Measurements from ENCODE around the gene AEBP1.

The AEBP1 gene

GRCh38 chr7:44080118-44080517 is 24.0 kb upstream of the AEBP1 start:
- Histone ChIP-seq H3K27ac (ENCODE audit: low read length) (no peak overlapping the region), H3K4me1 (ENCODE audit: insufficient read depth, low read length) (no peaks in the 10 kb centered on the region), H3K36me3 (ENCODE audit: insufficient read depth, low read depth, low read length) (peaks cover 47% of the 10 kb centered on the region), H3K4me3 (ENCODE audit: low read length) (no peak overlapping the region), H3K9me3 (ENCODE audit: insufficient read depth, low read depth, low read length) (no peaks in the 10 kb centered on the region), H3K9ac (ENCODE audit: low read depth, low read length) (no peak overlapping the region), H3K27me3 (ENCODE audit: insufficient read depth, low read length) (peaks cover 13% of the 10 kb centered on the region; the same call in 1 of the 2 replicates)

- peak overlapping the region; percentile 88; the same call in 1 of the 2 replicates for H3K4me3 ChIP-seq (ENCODE audit: low read length)
- H3K9ac ChIP-seq (ENCODE audit: low read depth, low read length) = no peak overlapping the region; the same call in 1 of the 2 replicates
These were observed 23.4 kb upstream of the AEBP1 start for GRCh38 chr7:44080686-44081265.

GRCh38 chr7:44081266-44081748 is 22.8 kb upstream of the AEBP1 start:
- Histone ChIP-seq H3K27me3 (ENCODE audit: insufficient read depth, low read length) (peaks cover 13% of the 10 kb centered on the region; the same call in 1 of the 2 replicates), H3K9ac (ENCODE audit: low read depth, low read length) (no peak overlapping the region; the same call in 1 of the 2 replicates), H3K27ac (ENCODE audit: low read length) (no peak overlapping the region), H3K4me1 (ENCODE audit: insufficient read depth, low read length) (no peaks in the 10 kb centered on the region), H3K4me3 (ENCODE audit: low read length) (peak overlapping the region; percentile 88; the same call in 1 of the 2 replicates), H3K9me3 (ENCODE audit: insufficient read depth, low read depth, low read length) (no peaks in the 10 kb centered on the region), H3K36me3 (ENCODE audit: insufficient read depth, low read depth, low read length) (peaks cover 36% of the 10 kb centered on the region)

More at GRCh38 chr7:44080686-44081265, 23.4 kb upstream of the AEBP1 start:
- Histone ChIP-seq H3K9me3 (ENCODE audit: insufficient read depth, low read depth, low read length) (no peaks in the 10 kb centered on the region), H3K36me3 (ENCODE audit: insufficient read depth, low read depth, low read length) (peaks cover 42% of the 10 kb centered on the region), H3K4me1 (ENCODE audit: insufficient read depth, low read length) (no peaks in the 10 kb centered on the region), H3K27me3 (ENCODE audit: insufficient read depth, low read length) (peaks cover 13% of the 10 kb centered on the region; the same call in 1 of the 2 replicates), H3K27ac (ENCODE audit: low read length) (no peak overlapping the region)

GRCh38 chr7:44082541-44083207 is 21.5 kb upstream of the AEBP1 start:
- Histone ChIP-seq H3K9me3 (ENCODE audit: insufficient read depth, low read depth, low read length) (no peaks in the 10 kb centered on the region), H3K4me1 (ENCODE audit: insufficient read depth, low read length) (no peaks in the 10 kb centered on the region), H3K36me3 (ENCODE audit: insufficient read depth, low read depth, low read length) (peaks cover 25% of the 10 kb centered on the region), H3K27ac (ENCODE audit: low read length) (no peak overlapping the region), H3K27me3 (ENCODE audit: insufficient read depth, low read length) (peaks cover 13% of the 10 kb centered on the region; the same call in 1 of the 2 replicates), H3K9ac (ENCODE audit: low read depth, low read length) (peak overlapping the region; percentile 64; the same call in 1 of the 2 replicates), H3K4me3 (ENCODE audit: low read length) (peak overlapping the region; percentile 70)

- H3K9me3 ChIP-seq (ENCODE audit: insufficient read depth, low read depth, low read length) = no peaks in the 10 kb centered on the region
- no peak overlapping the region for H3K4me3 ChIP-seq (ENCODE audit: low read length)
- no peaks in the 10 kb centered on the region for H3K4me1 ChIP-seq (ENCODE audit: insufficient read depth, low read length)
- no peak overlapping the region for H3K9ac ChIP-seq (ENCODE audit: low read depth, low read length)
- no peak overlapping the region for H3K27ac ChIP-seq (ENCODE audit: low read length)
- H3K36me3 ChIP-seq (ENCODE audit: insufficient read depth, low read depth, low read length) = peaks cover 13% of the 10 kb centered on the region
- peaks cover 13% of the 10 kb centered on the region; the same call in 1 of the 2 replicates for H3K27me3 ChIP-seq (ENCODE audit: insufficient read depth, low read length)
These were observed 20.3 kb upstream of the AEBP1 start for GRCh38 chr7:44083796-44084195.

GRCh38 chr7:44084701-44085100 is 19.4 kb upstream of the AEBP1 start:
- H3K27ac ChIP-seq (ENCODE audit: low read length) = no peak overlapping the region
- peaks cover 13% of the 10 kb centered on the region; the same call in 1 of the 2 replicates for H3K27me3 ChIP-seq (ENCODE audit: insufficient read depth, low read length)
- no peaks in the 10 kb centered on the region for H3K4me1 ChIP-seq (ENCODE audit: insufficient read depth, low read length)
- peaks cover 7% of the 10 kb centered on the region for H3K36me3 ChIP-seq (ENCODE audit: insufficient read depth, low read depth, low read length)
- no peak overlapping the region for H3K9ac ChIP-seq (ENCODE audit: low read depth, low read length)
- no peaks in the 10 kb centered on the region for H3K9me3 ChIP-seq (ENCODE audit: insufficient read depth, low read depth, low read length)
- H3K4me3 ChIP-seq (ENCODE audit: low read length) = no peak overlapping the region

GRCh38 chr7:44085546-44085945 is 18.6 kb upstream of the AEBP1 start:
- no peaks in the 10 kb centered on the region for H3K4me1 ChIP-seq (ENCODE audit: insufficient read depth, low read length)
- H3K27me3 ChIP-seq (ENCODE audit: insufficient read depth, low read length) = peaks cover 13% of the 10 kb centered on the region; the same call in 1 of the 2 replicates
- peaks cover under 1% of the 10 kb centered on the region for H3K36me3 ChIP-seq (ENCODE audit: insufficient read depth, low read depth, low read length)
- no peak overlapping the region for H3K4me3 ChIP-seq (ENCODE audit: low read length)
- H3K9ac ChIP-seq (ENCODE audit: low read depth, low read length) = no peak overlapping the region
- no peaks in the 10 kb centered on the region for H3K9me3 ChIP-seq (ENCODE audit: insufficient read depth, low read depth, low read length)
- H3K27ac ChIP-seq (ENCODE audit: low read length) = no peak overlapping the region

GRCh38 chr7:44086627-44087026 is 17.5 kb upstream of the AEBP1 start:
- Histone ChIP-seq H3K9ac (ENCODE audit: low read depth, low read length) (no peak overlapping the region), H3K27ac (ENCODE audit: low read length) (no peak overlapping the region), H3K36me3 (ENCODE audit: insufficient read depth, low read depth, low read length) (no peaks in the 10 kb centered on the region), H3K4me1 (ENCODE audit: insufficient read depth, low read length) (no peaks in the 10 kb centered on the region), H3K9me3 (ENCODE audit: insufficient read depth, low read depth, low read length) (no peaks in the 10 kb centered on the region), H3K4me3 (ENCODE audit: low read length) (no peak overlapping the region), H3K27me3 (ENCODE audit: insufficient read depth, low read length) (peaks cover 13% of the 10 kb centered on the region; the same call in 1 of the 2 replicates)

- no peak overlapping the region for H3K9ac ChIP-seq (ENCODE audit: low read depth, low read length)
- no peak overlapping the region for H3K4me3 ChIP-seq (ENCODE audit: low read length)
- peaks cover 12% of the 10 kb centered on the region for H3K27me3 ChIP-seq (ENCODE audit: insufficient read depth, low read length)
- H3K4me1 ChIP-seq (ENCODE audit: insufficient read depth, low read length) = no peaks in the 10 kb centered on the region
- no peak overlapping the region for H3K27ac ChIP-seq (ENCODE audit: low read length)
- H3K36me3 ChIP-seq (ENCODE audit: insufficient read depth, low read depth, low read length) = no peaks in the 10 kb centered on the region
- H3K9me3 ChIP-seq (ENCODE audit: insufficient read depth, low read depth, low read length) = no peaks in the 10 kb centered on the region
These were observed 16.0 kb upstream of the AEBP1 start for GRCh38 chr7:44087911-44088838.

- H3K9me3 ChIP-seq (ENCODE audit: insufficient read depth, low read depth, low read length) = no peaks in the 10 kb centered on the region
- no peak overlapping the region for H3K9ac ChIP-seq (ENCODE audit: low read depth, low read length)
- no peaks in the 10 kb centered on the region for H3K36me3 ChIP-seq (ENCODE audit: insufficient read depth, low read depth, low read length)
- no peaks in the 10 kb centered on the region for H3K4me1 ChIP-seq (ENCODE audit: insufficient read depth, low read length)
- H3K27ac ChIP-seq (ENCODE audit: low read length) = no peak overlapping the region
- H3K4me3 ChIP-seq (ENCODE audit: low read length) = no peak overlapping the region
- H3K27me3 ChIP-seq (ENCODE audit: insufficient read depth, low read length) = no peaks in the 10 kb centered on the region; the same call in 1 of the 2 replicates
These were observed 11.0 kb upstream of the AEBP1 start for GRCh38 chr7:44093102-44093641.

GRCh38 chr7:44094365-44094764 is 9.8 kb upstream of the AEBP1 start:
- no peak overlapping the region for H3K4me3 ChIP-seq (ENCODE audit: low read length)
- no peak overlapping the region for H3K9ac ChIP-seq (ENCODE audit: low read depth, low read length)
- no peaks in the 10 kb centered on the region for H3K36me3 ChIP-seq (ENCODE audit: insufficient read depth, low read depth, low read length)
- no peaks in the 10 kb centered on the region for H3K9me3 ChIP-seq (ENCODE audit: insufficient read depth, low read depth, low read length)
- H3K27me3 ChIP-seq (ENCODE audit: insufficient read depth, low read length) = no peaks in the 10 kb centered on the region; the same call in 1 of the 2 replicates
- no peaks in the 10 kb centered on the region for H3K4me1 ChIP-seq (ENCODE audit: insufficient read depth, low read length)
- no peak overlapping the region for H3K27ac ChIP-seq (ENCODE audit: low read length)
